CMK (cell line): ENCODE measurements around the gene CAPS.
"Not testable (repeated sequence)": the region's sequence is repeated elsewhere in the genome, so short reads cannot be mapped to it uniquely, and the experiment has no call there.

Experiments used
- DNase-seq: peaks from one replicate; pipeline ENCODE4 v3.0.0-alpha.2; 2010; ENCODE audit warnings: low read depth

Gene CAPS

DNA sequence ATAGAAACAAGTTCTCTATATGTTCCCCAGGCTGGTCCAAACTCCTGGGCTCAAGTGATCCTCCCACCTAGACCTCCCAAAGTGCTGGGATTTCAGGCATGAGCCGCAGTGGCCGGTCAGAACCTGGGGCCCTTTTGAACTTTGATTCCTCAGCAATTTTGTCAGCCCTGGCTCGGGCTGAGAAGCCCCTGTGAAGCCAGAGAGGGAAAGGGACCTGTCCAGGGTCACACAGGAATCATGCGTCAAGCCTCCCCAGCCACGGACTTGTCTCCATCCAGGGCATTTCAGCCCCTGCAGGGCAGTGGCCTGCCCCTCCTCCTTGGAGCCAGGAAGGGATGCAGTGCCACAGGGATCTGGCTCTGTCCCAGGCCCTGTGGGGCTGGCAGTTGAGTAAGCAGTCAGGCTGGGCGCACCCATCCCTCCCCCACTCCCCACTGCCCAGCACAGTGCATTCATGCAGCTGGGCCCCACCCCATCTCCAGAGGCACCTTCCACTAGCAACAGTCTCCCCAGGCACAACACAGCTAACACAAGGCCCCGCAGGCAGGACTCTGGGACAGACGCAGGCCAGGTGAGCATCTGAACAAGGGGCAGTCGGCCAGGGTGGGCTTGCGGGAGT, at the start of gene CAPS:
CAPS (plus strand) TSS at position 516 of the 619 bp plus-strand sequence. CDS start 153 bp downstream, outside the sequence.
- no peak for DNase-seq

DNA sequence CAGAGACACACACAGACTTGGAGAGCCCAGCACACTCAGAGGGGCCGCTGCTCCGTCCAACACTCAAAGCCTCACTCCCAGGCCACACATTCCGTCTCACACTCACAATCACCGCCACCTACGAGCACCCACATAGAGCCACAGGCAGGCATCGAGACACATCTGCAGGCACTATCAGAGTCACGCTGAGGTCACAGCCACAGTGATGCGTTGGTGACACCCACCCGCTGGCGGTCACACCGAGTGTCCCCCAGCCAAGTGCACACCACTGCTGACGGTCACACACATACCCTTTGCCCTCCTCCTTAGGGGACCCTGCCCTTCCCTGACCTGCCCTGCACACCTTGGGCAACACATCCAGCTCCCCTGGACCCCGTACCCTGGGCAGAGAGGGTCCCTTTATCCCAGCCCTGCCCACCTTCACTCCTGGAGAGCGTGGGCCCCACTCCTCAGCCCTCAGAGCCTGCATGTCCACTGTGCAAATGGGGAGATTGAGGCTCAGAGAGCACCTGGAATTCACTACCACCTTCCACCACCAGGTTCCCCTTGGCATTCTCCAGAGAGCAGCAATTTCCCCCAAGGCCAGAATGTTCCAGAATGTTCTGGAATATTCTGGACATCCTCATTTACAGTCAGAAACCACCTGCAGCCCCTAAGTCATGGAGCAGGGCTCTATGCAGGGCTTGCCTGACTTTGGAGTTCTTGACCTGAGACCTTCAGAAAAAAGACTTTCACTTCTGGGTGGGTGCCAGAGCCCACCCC, 49.1 kb upstream of the CAPS start:
- no peak for DNase-seq

DNA sequence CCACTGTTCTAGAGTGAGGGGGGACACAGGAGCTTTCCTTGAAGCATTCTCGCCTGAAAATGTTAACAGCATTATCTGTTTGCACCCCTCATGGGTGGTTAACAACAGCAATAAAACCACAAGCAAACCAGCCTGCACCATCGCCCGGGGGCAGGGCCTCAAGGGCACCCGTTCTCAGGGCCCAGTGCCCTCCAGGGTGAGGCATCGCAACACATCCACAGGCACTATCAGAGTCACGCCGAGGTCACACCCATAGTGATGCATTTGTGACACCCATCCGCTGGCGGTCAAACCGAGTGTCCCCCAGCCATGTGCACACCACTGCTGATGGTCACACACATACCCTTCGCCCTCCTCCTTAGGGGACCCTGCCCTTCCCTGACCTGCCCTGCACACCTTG, 48.3 kb upstream of the CAPS start:
- no peak for DNase-seq

- DNase-seq, result no peak
These were observed 46.6 kb upstream of the CAPS start for GRCh38 chr19:5867201-5868136.

DNA sequence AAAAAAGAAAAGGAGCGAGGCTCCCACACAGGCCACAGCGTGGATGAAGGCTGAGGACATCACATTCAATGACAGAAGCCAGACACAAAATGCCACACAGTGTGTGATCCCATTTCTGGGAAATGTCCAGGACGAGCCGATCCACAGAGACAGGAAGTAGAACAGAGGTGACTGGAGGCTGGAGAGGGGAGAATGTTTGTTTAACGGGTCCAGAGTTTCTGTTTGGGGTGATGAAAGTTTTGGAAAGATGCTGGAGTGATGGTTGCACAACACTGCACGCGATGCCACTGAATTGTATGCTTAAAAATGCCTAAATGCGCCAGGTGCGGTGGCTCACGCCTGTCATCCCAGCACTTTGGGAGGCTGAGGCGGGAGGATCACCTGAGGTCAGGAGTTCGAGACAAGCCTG, 43.1 kb upstream of the CAPS start:
- DNase-seq, result no peak

- no peak for DNase-seq
These were observed 40.3 kb upstream of the CAPS start for GRCh38 chr19:5873617-5874199.

DNA sequence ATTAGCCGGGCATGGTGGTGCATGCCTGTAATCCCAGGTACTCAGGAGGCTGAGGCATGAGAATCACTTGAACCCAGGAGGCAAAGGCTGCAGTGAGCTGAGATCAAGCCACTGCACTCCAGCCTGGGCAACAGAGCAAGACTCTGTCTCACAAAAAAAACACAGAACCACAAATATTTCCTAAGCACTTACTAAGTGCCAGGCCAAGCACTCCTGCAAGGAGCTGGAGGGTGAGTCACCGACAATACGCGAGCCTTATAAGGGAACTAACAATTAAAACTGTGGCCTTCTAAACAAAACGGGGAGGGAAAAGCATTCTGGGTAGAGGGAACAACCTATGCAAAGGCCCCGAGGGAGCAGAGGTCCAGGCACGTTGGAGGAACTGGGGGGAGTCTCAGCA, 39.6 kb upstream of the CAPS start:
- not testable (repeated sequence) for DNase-seq

- no peak for DNase-seq
These were observed 36.6 kb upstream of the CAPS start for GRCh38 chr19:5877427-5877826.

- no peak for DNase-seq
These were observed 36.2 kb upstream of the CAPS start for GRCh38 chr19:5877882-5878281.

- DNase-seq, result no peak
These were observed 33.9 kb upstream of the CAPS start for GRCh38 chr19:5880196-5880595.

- no peak for DNase-seq
These were observed 33.4 kb upstream of the CAPS start for GRCh38 chr19:5880604-5881078.

GRCh38 chr19:5881543-5882299, 32.3 kb upstream of the CAPS start:
- DNase-seq, result no peak

GRCh38 chr19:5882421-5882968, 31.6 kb upstream of the CAPS start:
- no peak for DNase-seq

DNA sequence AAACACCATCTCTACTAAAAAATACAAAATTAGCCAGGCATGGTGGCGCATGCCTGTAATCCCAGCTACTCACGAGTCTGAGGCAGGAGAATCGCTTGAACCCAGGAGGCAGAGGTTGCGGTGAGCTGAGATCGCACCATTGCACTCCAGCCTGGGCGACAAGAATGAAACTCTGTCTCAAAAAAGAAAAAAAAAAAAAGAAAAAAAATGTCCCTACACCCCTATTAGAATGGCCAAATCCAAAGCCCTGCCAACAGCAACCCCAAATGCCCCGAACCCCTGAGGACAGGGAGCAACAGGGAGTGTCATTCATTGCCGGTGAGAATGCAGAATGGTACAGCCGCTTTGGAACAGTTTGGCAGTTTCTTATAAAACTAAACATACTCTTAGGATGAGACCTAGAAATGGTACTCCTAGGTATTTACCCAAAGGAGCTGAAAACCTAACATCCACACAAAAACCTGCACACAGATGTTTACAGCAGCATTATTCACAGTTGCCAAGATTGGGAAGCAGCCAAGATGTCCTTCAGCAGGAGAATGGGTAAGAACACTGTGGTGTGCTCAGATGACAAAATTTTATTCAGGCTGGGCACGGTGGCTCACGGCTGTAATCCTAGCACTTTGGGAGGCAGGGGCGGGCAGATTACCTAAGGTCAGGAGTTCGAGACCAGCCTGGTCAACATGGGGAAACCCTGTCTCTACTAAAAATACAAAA, 30.7 kb upstream of the CAPS start:
- not testable (repeated sequence) for DNase-seq

- DNase-seq, result not testable (repeated sequence)
These were observed 29.8 kb upstream of the CAPS start for GRCh38 chr19:5884065-5884811.

GRCh38 chr19:5889288-5889971, 24.6 kb upstream of the CAPS start:
- no peak for DNase-seq

GRCh38 chr19:5890099-5890498, 24.0 kb upstream of the CAPS start:
- DNase-seq, result no peak

GRCh38 chr19:5891572-5891937, 22.5 kb upstream of the CAPS start:
- no peak for DNase-seq
